GM23338 (cell line): ENCODE measurements around the gene NME4. TPM values are rescaled to one million over a fixed set of nuclear protein-coding genes. Genes with fewer than 3 reads are reported as not detected.
"Not testable (repeated sequence)": the region's sequence is repeated elsewhere in the genome, so short reads cannot be mapped to it uniquely, and the experiment has no call there.

Experiments used
- ATAC-seq: fragments of 200-7000 bp; cut with Tn5 transposase; 3 replicates; pipeline ENCODE4 v1.9.1; 2020
- DNase-seq: peaks from one replicate; pipeline ENCODE4 v3.0.0-alpha.2; 2015; ENCODE audit warnings: low spot score
- H2AFZ ChIP-seq: fragments of 200-600 bp; sonication (generic); 2 replicates; pipeline ENCODE4 v1.8.0; 2016; ENCODE audit warnings: antibody characterized with exemption, mild to moderate bottlenecking, moderate library complexity
- H3F3A ChIP-seq: fragments of 200-600 bp; sonication (generic); replicated peaks from 2 replicates; pipeline ENCODE4 v1.8.0; 2017; ENCODE audit warnings: antibody characterized with exemption, mixed run types, low read depth
- H3K27ac ChIP-seq: fragments of 200-600 bp; sonication (generic); 2 replicates; pipeline ENCODE4 v1.6.1; 2016; ENCODE audit warnings: low read depth
- H3K27me3 ChIP-seq: fragments of 200-600 bp; sonication (generic); 2 replicates; pipeline ENCODE4 v1.8.0; 2016; ENCODE audit warnings: mild to moderate bottlenecking, mixed run types, moderate library complexity; ENCODE audit not compliant: insufficient read depth
- H3K36me3 ChIP-seq: fragments of 200-600 bp; sonication (generic); 2 replicates; pipeline ENCODE4 v1.8.0; 2016; ENCODE audit warnings: mild to moderate bottlenecking; ENCODE audit not compliant: insufficient read depth
- H3K4me1 ChIP-seq: fragments of 200-600 bp; sonication (generic); 2 replicates; pipeline ENCODE4 v1.8.0; 2016; ENCODE audit warnings: mild to moderate bottlenecking, moderate library complexity; ENCODE audit not compliant: insufficient read depth
- H3K4me2 ChIP-seq: fragments of 200-600 bp; sonication (generic); 2 replicates; pipeline ENCODE4 v1.7.1; 2017; ENCODE audit warnings: mixed run types
- H3K4me3 ChIP-seq: fragments of 200-600 bp; sonication (generic); 2 replicates; pipeline ENCODE4 v1.6.1; 2016; ENCODE audit warnings: mixed run types
- H3K79me2 ChIP-seq: fragments of 200-600 bp; sonication (generic); replicated peaks from 2 replicates; pipeline ENCODE4 v1.8.0; 2017; ENCODE audit warnings: mild to moderate bottlenecking; ENCODE audit not compliant: insufficient read depth
- H3K9me2 ChIP-seq: fragments of 200-600 bp; sonication (generic); 2 replicates; pipeline ENCODE4 v1.8.0; 2017; ENCODE audit not compliant: insufficient read depth
- H4K20me1 ChIP-seq: fragments of 200-600 bp; sonication (generic); replicated peaks from 2 replicates; pipeline ENCODE4 v1.8.0; 2017; ENCODE audit warnings: mild to moderate bottlenecking; ENCODE audit not compliant: insufficient read depth
- H3K27ac Mint-ChIP-seq: 2 replicates; pipeline ENCODE4 v1.8.0; 2020; ENCODE audit warnings: inconsistent platforms, mild to moderate bottlenecking, moderate library complexity, mixed read lengths
- H3K27me3 Mint-ChIP-seq: 3 replicates; pipeline ENCODE4 v1.8.0; 2022; ENCODE audit warnings: low read depth, mild to moderate bottlenecking, moderate library complexity, mixed read lengths, inconsistent platforms; ENCODE audit not compliant: insufficient read depth, poor library complexity
- H3K36me3 Mint-ChIP-seq: 3 replicates; pipeline ENCODE4 v1.8.0; 2021; ENCODE audit warnings: low read depth, mild to moderate bottlenecking, inconsistent platforms, moderate library complexity, mixed read lengths
- H3K4me1 Mint-ChIP-seq: 3 replicates; pipeline ENCODE4 v1.8.0; 2020; ENCODE audit warnings: mild to moderate bottlenecking, inconsistent platforms, mixed read lengths
- H3K4me3 Mint-ChIP-seq: 3 replicates; pipeline ENCODE4 v1.8.0; 2021; ENCODE audit warnings: moderate library complexity, mild to moderate bottlenecking, inconsistent platforms, mixed read lengths
- H3K9me3 Mint-ChIP-seq: 3 replicates; pipeline ENCODE4 v1.8.0; 2020; ENCODE audit warnings: moderate library complexity, mild to moderate bottlenecking, inconsistent platforms, mixed read lengths
- CREB1 ChIP-seq: fragments of 250-450 bp; sonication (Bioruptor Pico); IDR thresholded peaks from 2 replicates; pipeline ENCODE4 v1.5.0; 2020; ENCODE audit warnings: low read depth, mild to moderate bottlenecking, moderate library complexity
- EZH2 ChIP-seq: fragments of 200-600 bp; sonication (generic); IDR thresholded peaks from one replicate; pipeline ENCODE4 v1.8.0; 2017; ENCODE audit warnings: antibody characterized with exemption, mild to moderate bottlenecking, low read depth; ENCODE audit not compliant: unreplicated experiment
- JUNB ChIP-seq: IDR thresholded peaks from one replicate; pipeline ENCODE4 v1.6.1; 2016; ENCODE audit warnings: antibody characterized with exemption; ENCODE audit not compliant: unreplicated experiment
- NANOG ChIP-seq: IDR thresholded peaks from 2 replicates; pipeline ENCODE4 v1.6.1; 2016; ENCODE audit warnings: antibody characterized with exemption, borderline replicate concordance
- POLR2AphosphoS5 ChIP-seq: IDR thresholded peaks from 2 replicates; pipeline ENCODE4 v1.6.1; 2016; ENCODE audit warnings: antibody characterized with exemption, low read depth
- REST ChIP-seq: IDR thresholded peaks from one replicate; pipeline ENCODE4 v1.6.1; 2018; ENCODE audit warnings: antibody characterized with exemption; ENCODE audit not compliant: unreplicated experiment
- STAT1 ChIP-seq: IDR thresholded peaks from one replicate; pipeline ENCODE4 v1.6.1; 2016; ENCODE audit warnings: antibody characterized with exemption; ENCODE audit not compliant: unreplicated experiment
- ZNF114 ChIP-seq: fragments of 250-450 bp; sonication (Bioruptor Pico); IDR thresholded peaks from 2 replicates; pipeline ENCODE4 v1.5.0; 2020; ENCODE audit warnings: mild to moderate bottlenecking, moderate library complexity
- ZNF331 ChIP-seq: fragments of 250-450 bp; sonication (Bioruptor Pico); IDR thresholded peaks from 2 replicates; pipeline ENCODE4 v1.5.0; 2020; ENCODE audit warnings: low read depth, mild to moderate bottlenecking, moderate library complexity
- ZNF462 ChIP-seq: fragments of 250-450 bp; sonication (Bioruptor Pico); IDR thresholded peaks from 2 replicates; pipeline ENCODE4 v1.5.0; 2020; ENCODE audit warnings: mild to moderate bottlenecking, moderate library complexity
- polyA plus RNA-seq: library from polyadenylated mRNA; unstranded; fragments of >200 nt; fragmentation: Nextera tagmentation; extraction: Ambion mirVana; gene quantifications from 2 replicates; pipeline ENCODE4 v1.2.1, GENCODE V29; 2016
- total RNA-seq: library from RNA; depleted of rRNA; stranded (reverse); fragments of >200 nt; shearing (Covaris generic); gene quantifications from 2 replicates; pipeline ENCODE4 v1.2.3, GENCODE V29; 2014
- TF ChIP-seq, protein P1 (sequence below), 2 experiments: fragments of 200-600 bp in 1 of 2; sonication (generic) in 1 of 2; conservative IDR thresholded peaks; 2 replicates each; pipeline versions ENCODE4 v1.5.1 to v1.6.1; 2016 to 2017; ENCODE audit warnings: antibody characterized with exemption in 2 of 2, low read depth in 2 of 2, mild to moderate bottlenecking in 2 of 2, moderate library complexity in 1 of 2

NME4 gene
- total and polyA plus RNA-seq, 2 experiments from 2014 or later: 249 to 511 TPM

DNA sequence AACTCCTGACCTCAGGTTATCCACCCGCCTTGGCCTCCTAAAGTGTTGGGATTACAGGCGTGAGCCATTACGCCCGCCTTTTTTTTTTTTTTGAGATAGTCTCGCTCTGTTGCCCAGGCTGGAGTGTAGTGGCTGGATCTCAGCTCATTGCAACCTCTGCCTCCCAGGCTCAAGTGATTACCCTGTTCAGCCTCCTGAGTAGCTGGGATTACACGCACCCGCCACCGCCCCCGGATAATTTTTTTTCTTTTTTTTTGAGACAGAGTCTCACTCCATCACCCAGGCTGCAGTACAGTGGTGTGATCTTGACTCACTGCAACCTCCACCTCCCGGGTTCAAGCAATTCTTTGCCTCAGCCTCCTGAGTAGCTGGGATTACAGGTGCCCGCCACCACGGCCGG, 25.2 kb downstream of the NME4 start:
- H3K4me1 Mint-ChIP-seq, H3K4me3 Mint-ChIP-seq: not testable (repeated sequence)

DNA sequence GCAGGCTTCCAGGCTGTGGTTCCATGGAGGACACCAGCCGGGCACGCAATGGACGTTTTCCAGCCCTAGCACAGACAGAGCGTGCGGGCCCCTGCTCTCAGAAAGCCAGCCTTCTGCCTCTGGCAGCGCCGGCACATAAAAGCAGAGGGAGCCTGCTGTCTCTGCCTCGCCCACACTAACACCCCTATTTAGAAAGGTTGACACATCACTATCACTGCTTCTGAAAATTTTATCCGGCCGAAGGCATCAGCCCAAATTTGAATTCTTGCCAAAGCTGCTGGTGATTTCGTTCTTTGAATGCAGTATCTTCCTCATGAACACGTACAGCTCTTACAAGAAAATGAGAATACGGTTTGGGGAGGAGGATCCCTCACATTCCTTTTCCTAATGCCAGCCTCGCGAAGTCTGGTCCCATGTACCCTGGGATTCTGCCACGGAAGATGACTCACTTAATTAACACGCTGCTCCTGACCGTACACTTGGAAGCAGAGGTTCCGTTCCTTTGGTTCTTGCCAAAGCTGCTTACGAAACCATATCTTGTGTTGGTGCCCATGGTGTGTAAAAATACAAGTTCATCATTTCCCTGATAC, 27.1 kb downstream of the NME4 start:
- Histone ChIP-seq H3K4me1 (peaks cover 8% of the 10 kb centered on the region), H3K9me2 (no peaks in the 10 kb centered on the region), H2AFZ (peak overlapping the region; percentile 100), H3K79me2 (peaks cover 27% of the 10 kb centered on the region), H4K20me1 (peaks cover 19% of the 10 kb centered on the region), H3K27me3 (peaks cover 43% of the 10 kb centered on the region), H3K4me3 (peak overlapping the region; percentile 77), H3K27ac (no peak overlapping the region), H3K4me2 (peak overlapping the region; percentile 94), H3K36me3 (no peaks in the 10 kb centered on the region), H3F3A (peaks cover 9% of the 10 kb centered on the region; the same call in 1 of the 2 replicates)
- ATAC-seq (no peak), DNase-seq (no peak)
- H3K36me3 Mint-ChIP-seq: peaks cover 9% of the 10 kb centered on the region
- H3K4me1 Mint-ChIP-seq: peaks cover 11% of the 10 kb centered on the region
- H3K4me3 Mint-ChIP-seq: peak overlapping the region; percentile 67
- H3K9me3 Mint-ChIP-seq: 0 out of 3 replicates have a peak, but pooled peaks cover 4% of the 10 kb centered on the region
- H3K27me3 Mint-ChIP-seq: peaks cover 48% of the 10 kb centered on the region
- H3K27ac Mint-ChIP-seq: no peak overlapping the region
- TF ChIP-seq EZH2 (no peak), POLR2AphosphoS5 (no peak), REST (no peak), ZNF462 (CRISPR knock-in tag) (no peak), ZNF331 (no peak), STAT1 (no peak), ZNF114 (CRISPR knock-in tag) (no peak), NANOG (no peak), JUNB (no peak), CREB1 (CRISPR knock-in tag) (no peak)
- TF ChIP-seq, protein P1, sequence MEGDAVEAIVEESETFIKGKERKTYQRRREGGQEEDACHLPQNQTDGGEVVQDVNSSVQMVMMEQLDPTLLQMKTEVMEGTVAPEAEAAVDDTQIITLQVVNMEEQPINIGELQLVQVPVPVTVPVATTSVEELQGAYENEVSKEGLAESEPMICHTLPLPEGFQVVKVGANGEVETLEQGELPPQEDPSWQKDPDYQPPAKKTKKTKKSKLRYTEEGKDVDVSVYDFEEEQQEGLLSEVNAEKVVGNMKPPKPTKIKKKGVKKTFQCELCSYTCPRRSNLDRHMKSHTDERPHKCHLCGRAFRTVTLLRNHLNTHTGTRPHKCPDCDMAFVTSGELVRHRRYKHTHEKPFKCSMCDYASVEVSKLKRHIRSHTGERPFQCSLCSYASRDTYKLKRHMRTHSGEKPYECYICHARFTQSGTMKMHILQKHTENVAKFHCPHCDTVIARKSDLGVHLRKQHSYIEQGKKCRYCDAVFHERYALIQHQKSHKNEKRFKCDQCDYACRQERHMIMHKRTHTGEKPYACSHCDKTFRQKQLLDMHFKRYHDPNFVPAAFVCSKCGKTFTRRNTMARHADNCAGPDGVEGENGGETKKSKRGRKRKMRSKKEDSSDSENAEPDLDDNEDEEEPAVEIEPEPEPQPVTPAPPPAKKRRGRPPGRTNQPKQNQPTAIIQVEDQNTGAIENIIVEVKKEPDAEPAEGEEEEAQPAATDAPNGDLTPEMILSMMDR (conservative IDR thresholded peaks at IDR 0.05; ENCODE audit: low read depth in 2 of 2): no peak

More for the DNA sequence above, 25.2 kb downstream of the NME4 start:
- H2AFZ ChIP-seq, H3F3A ChIP-seq, H3K9me2 ChIP-seq, H3K4me1 ChIP-seq, H3K4me2 ChIP-seq, H3K36me3 ChIP-seq, H3K36me3 Mint-ChIP-seq, H3K79me2 ChIP-seq, ATAC-seq, H3K9me3 Mint-ChIP-seq, H3K27ac ChIP-seq, H4K20me1 ChIP-seq, H3K4me3 ChIP-seq, H3K27ac Mint-ChIP-seq, DNase-seq: not testable (repeated sequence)
- peaks cover 37% of the 10 kb centered on the region for H3K27me3 ChIP-seq
- H3K27me3 Mint-ChIP-seq: peaks cover 41% of the 10 kb centered on the region
